Coronary artery (tissue), 2 donors: ENCODE measurements around the gene CTSK.
"Not testable (repeated sequence)": the region's sequence is repeated elsewhere in the genome, so short reads cannot be mapped to it uniquely, and the experiment has no call there.

Experiments used
- DNase-seq: peaks from one replicate; pipeline ENCODE4 v3.0.0-alpha.2; 2017; ENCODE audit warnings: low spot score
- H3K27ac ChIP-seq, 2 donors: fragments of 200-600 bp; sonication (generic); one replicate each; pipeline ENCODE4 v1.5.1; 2016 to 2019
- H3K4me3 ChIP-seq: fragments of 200-600 bp; sonication (generic); 2 replicates; pipeline ENCODE4 v1.5.1; 2016; ENCODE audit warnings: mild to moderate bottlenecking, moderate library complexity
- CTCF ChIP-seq: fragments of 200-600 bp; sonication (generic); IDR thresholded peaks from one replicate; pipeline ENCODE4 v1.5.1; 2019; ENCODE audit warnings: antibody characterized with exemption

CTSK gene

GRCh38 chr1:150804671-150805070 is 3.4 kb downstream of the CTSK start:
- Histone ChIP-seq H3K27ac (no peak overlapping the region), H3K4me3 (no peak overlapping the region)
- no peak for DNase-seq
- no peak for TF ChIP-seq CTCF

GRCh38 chr1:150799089-150799488 is 9.0 kb downstream of the CTSK start:
- DNase-seq = no peak
- no peak overlapping the region for H3K27ac ChIP-seq
- H3K4me3 ChIP-seq = no peak overlapping the region
- no peak for TF ChIP-seq CTCF

GRCh38 chr1:150798525-150798924 is 9.5 kb downstream of the CTSK start:
- Histone ChIP-seq H3K27ac (no peak overlapping the region), H3K4me3 (no peak overlapping the region)
- no peak for TF ChIP-seq CTCF
- DNase-seq = no peak

GRCh38 chr1:150796374-150796773 is 11.7 kb downstream of the CTSK start:
- no peak overlapping the region for H3K27ac ChIP-seq
- H3K4me3 ChIP-seq = no peak overlapping the region
- no peak for TF ChIP-seq CTCF
- no peak for DNase-seq

GRCh38 chr1:150793778-150794177 is 14.3 kb downstream of the CTSK start:
- not testable (repeated sequence) for H3K27ac ChIP-seq, DNase-seq, H3K4me3 ChIP-seq

- Histone ChIP-seq H3K27ac (no peak overlapping the region), H3K4me3 (no peak overlapping the region)
- TF ChIP-seq CTCF = no peak
- no peak for DNase-seq
Measured at GRCh38 chr1:150793221-150793620, 14.8 kb downstream of the CTSK start.

GRCh38 chr1:150791585-150791984 is 16.5 kb downstream of the CTSK start:
- Histone ChIP-seq H3K27ac (no peak overlapping the region), H3K4me3 (no peak overlapping the region)
- DNase-seq = no peak
- TF ChIP-seq CTCF = no peak

GRCh38 chr1:150789396-150789795 is 18.7 kb downstream of the CTSK start:
- DNase-seq = no peak
- no peak for TF ChIP-seq CTCF

More at GRCh38 chr1:150789396-150789795, 18.7 kb downstream of the CTSK start:
- Histone ChIP-seq H3K27ac (no peak overlapping the region), H3K4me3 (no peak overlapping the region)
